Activated CD8-positive, alpha-beta memory T cell treated with anti-CD3 and anti-CD28 coated beads, Interleukin-2, amount 50 U/mL, for 24 hours (primary cell): ENCODE measurements around the gene VAMP2.

Experiments used
- DNase-seq: peaks from one replicate; pipeline ENCODE4 v3.0.0-alpha.2; 2020; ENCODE audit errors: extremely low read depth

VAMP2 gene

GRCh38 chr17:8142887-8143580 is 19.7 kb downstream of the VAMP2 start:
- DNase-seq, result no peak

DNA sequence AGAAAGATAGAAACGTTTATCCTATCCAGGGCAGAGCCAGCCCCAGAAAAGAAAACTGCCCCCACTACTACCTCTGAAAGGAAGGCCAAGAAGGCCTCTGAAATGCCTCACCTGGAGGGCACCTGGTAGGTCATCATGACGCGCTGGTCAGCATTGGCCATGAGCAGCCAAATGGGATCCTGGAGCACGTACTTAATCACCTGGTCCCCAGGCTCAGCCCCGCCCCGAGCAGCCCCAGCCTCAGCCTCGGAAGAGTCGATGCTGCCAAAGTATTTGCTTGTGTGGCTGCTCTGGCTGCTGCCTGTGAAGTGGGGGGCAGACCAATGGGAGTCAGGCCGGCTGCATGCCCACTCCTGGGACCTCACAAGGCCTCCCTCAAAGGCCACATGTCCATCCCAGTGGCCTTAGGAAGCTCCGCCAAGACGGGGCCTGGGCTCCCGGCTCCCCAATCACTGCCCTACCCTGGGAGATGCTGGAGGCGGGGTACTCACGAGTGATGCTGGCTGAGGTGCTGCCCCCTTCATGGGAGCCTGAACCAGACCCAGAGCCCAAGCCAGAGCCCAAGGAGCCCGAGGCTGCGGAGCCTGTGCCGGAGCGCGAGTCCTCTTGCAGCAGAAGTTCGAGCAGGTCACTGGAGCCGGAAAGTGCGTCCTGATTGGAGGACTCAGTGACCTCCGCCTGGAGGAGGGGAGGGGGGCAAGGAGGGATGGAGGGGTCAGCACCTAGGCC is 20.4 kb downstream of the VAMP2 start:
- DNase-seq, result no peak

DNA sequence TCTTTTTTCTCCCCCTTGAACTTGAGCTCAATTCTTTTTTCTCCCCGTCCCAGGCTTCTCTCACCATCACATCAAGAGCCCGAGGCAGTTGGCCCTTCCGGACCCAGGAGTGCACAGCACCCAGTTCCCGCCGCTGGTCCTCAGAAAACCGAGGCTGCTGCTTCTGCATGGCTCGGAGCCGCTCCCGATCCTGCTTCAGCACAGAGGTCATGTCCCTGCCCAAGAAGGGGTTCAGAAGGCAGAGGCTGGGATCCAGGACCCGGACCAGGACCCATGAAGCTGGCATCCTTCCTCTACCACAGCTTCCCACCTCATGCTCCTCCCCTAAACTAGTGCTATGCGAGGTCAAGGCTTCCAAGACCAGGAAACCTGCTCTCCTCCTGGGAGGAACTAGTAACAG is 21.0 kb downstream of the VAMP2 start:
- DNase-seq, result no peak

DNA sequence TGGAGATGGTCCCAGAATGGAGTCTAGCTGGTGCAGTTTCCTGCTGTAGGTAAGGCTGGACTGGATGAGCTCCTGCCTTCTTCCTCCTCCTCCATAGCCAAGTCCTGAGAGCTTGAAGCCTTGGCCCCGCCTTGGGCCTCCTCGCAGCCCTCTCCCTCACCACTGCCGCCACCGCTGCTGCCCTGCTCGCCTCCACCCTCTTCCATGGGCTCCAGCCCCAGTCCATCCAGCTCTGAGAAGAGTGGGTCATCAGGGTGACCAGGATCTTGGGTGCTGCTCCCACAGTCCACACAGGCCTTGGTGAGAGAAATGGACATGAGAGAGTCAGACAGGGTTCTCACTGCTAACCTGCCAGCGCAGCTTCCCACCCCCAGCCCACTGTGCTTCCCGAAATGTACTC is 21.7 kb downstream of the VAMP2 start:
- DNase-seq, result no peak

GRCh38 chr17:8140065-8141029 is 22.4 kb downstream of the VAMP2 start:
- no peak for DNase-seq

DNA sequence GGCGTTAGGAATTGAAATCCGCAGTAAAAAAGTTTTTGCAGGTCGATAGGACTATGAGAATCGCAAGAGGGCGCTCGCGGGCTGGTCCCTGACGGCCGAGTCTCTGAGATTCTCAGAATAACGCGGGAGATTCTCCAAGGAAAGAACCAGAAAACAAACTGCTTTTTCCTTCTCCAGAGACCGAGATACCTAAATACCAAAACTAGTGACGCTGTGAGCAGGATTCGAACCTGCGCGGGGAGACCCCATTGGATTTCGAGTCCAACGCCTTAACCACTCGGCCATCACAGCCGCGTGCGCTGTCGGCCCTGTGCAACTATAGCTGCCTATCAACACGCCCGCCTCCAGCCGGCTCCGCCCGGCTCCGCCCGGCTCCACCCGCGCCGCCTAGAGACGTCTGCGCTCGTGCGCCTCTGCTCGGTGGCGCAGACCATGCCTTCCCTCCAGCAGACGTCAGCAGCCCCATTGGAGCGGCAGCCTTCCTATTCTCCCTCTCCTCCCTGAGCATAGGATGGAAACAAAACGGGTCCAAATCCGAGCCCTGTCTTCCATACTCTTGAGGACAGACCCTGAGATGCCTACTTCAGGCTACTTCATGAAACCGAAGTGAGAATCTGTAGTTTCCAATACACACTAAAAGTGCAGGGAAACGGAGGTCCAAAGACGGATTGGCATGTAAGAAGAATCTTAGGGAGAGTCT is 23.9 kb downstream of the VAMP2 start:
- DNase-seq, result peak; percentile 94

GRCh38 chr17:8138374-8138671 is 24.4 kb downstream of the VAMP2 start:
- no peak for DNase-seq

DNA sequence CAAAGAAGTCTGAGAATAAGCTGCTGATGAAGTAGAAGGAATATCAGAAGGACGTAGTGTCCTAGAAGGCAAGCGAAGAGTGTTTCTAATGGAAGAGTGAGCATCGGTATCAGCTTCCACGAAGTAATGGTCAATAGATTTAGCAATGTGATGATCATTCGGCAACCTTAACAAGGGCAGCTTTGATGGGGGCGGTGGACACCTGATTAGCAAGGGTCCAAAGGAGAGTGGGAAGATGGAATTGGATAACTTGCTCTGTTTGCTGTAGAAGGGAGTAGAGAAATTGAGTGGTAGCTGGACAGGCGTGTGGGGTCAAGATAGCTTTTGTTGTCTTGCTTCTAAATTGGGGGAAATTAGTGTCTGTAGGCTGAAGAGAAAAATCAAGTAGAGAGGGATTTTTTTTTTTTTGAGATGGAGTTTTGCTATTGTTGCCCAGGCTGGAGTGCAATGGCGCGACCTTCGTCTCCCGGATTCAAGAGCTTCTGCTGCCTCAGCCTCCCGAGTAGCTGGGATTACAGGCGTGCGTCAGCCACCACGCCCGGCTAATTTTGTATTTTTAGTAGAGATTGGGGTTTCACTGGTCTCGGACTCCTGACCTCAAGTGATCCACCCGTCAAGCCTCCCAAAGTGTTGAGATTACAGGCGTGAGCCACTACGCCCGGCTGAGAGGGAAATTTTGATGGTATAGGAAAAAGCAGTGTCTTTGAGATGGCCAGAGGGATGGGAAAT is 24.9 kb downstream of the VAMP2 start:
- DNase-seq, result no peak

DNA sequence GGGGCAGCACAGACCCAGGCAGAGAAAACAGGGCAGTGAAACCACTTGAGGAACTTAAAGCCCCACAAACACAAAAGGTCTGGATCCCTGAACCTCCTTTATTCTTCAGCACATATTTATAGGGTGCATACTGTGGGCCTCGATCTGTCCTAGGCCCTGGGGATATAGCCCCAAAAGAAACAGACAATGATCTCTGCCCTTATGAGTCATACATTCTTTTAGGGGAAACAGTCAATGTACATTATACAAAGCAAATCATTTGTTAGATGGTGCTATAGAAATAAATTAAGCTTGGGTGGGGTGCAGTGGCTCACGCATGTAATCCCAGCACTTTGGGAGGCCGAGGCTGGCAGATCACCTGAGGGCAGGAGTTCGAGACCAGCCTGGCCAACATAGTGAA is 28.8 kb downstream of the VAMP2 start:
- no peak for DNase-seq

DNA sequence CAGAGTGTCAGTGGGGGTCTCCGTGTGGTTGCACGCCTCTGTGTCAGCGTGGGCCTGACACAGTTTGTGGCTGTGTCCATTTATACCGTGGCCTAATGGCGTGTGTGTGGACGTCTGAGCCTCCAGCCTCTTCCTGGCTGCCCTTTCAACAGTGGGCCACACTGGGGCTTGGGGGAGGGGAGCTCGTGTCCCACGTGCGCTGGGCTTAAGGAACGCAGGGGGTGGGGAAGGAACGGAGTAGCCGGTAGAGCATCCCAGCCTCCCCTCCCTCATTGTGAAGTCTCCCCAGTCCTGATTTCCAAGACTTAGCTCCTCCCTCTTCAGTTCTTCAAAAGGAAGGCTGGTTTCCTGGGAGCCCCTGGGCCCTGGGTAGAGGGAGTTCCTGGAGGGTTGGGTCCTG is 29.3 kb downstream of the VAMP2 start:
- no peak for DNase-seq

- no peak for DNase-seq
These were observed 30.8 kb downstream of the VAMP2 start for GRCh38 chr17:8131844-8132441.

GRCh38 chr17:8128125-8128784 is 34.5 kb downstream of the VAMP2 start:
- DNase-seq, result no peak

DNA sequence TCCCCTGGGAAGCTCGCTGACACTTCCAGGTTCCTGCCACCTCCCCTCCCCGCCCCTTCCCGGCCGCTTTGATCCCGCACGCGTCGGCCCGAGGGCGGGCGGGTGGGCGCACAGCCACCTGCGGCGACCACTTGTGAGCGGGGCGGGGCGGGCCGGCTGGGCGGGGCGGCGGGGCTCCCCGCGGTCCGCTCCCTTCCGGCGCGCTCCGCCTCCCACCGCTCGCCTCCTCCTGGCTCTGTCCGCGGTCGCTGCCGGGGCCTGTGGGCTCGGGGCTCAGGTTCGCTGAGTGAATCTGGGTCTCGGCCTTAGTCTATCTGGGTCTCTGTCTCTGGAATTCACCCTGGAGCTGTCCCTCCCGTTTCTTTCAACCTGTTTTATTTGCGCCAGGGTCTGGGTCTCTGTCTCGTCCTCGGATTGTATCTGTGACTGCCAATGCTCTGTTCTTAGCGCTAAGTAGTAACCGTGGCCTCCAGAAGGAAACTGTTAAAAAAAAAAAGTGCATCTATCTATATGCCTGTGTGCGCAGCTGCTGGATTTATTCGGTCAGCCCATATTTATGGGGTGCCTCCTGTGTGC is 36.2 kb downstream of the VAMP2 start:
- no peak for DNase-seq

GRCh38 chr17:8125947-8126490 is 36.7 kb downstream of the VAMP2 start:
- no peak for DNase-seq

GRCh38 chr17:8125154-8125946 is 37.4 kb downstream of the VAMP2 start:
- peak; percentile 81 for DNase-seq

- no peak for DNase-seq
These were observed 38.2 kb downstream of the VAMP2 start for GRCh38 chr17:8124350-8125153.

DNA sequence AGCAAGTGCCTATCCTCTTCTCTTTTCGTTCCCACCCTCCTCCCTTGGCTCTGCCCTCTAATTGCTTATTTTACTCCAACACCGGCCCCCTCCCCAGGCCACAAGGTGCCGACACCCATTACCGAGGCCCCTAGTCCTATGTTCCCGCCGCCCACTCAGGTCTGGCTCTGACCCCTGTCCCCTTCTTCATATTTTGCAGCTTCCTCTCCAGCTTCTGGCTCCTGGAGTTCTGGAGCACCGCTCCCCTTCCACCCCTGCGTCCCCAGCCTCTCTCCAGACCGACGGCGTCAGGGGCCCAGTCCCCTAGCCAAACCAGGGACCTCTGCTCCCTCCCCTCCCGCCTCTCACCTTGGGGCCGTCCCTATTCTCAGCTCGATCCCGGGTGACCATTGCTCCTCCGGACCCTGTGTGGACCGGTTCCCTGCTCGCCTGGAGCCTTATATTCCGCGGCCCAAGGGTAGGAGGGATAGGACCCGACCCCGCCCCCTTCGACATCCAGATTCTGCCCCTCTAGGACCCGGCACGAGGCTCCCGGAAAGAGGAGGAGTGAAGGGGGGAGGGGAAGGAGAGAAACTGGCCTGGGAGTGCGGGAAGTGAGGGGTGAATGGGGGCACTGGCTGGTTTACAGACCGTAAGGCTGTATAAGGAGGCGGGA is 38.9 kb downstream of the VAMP2 start, which contains the start of gene HES7:
HES7 (minus strand) TSS at position 412 of the 655 bp plus-strand sequence; CDS start at position 390, 22 bp downstream.
- DNase-seq, result no peak
